HCT116 (cell line): Measurements from ENCODE around the gene ASMTL. TPM values are rescaled to one million over a fixed set of nuclear protein-coding genes. Genes with fewer than 3 reads are reported as not detected.

ENCODE experiments used
- ATAC-seq: fragments of 200-7000 bp; cut with Tn5 transposase; 2 replicates; pipeline ENCODE4 v1.9.1; 2020; ENCODE audit warnings: mild to moderate bottlenecking, moderate library complexity
- BruUV-seq: library from RNA; stranded (reverse); fragments of 400-500 nt; replicated peaks from 2 replicates; lab custom pipeline; 2021; lab: Mats Ljungman, UMichigan
- CTCF ChIA-PET: fragments of 300-600 bp; sonication (Branson Sonifier 250); formaldehyde crosslinking; loops from one replicate; lab custom pipeline; 2021; ENCODE audit warnings: antibody characterized with exemption; lab: Charles Lee
- POLR2A ChIA-PET: fragments of 300-600, 350-600 bp; sonication (Branson Sonifier 250); formaldehyde crosslinking; loops from one replicate; lab custom pipeline; 2021; ENCODE audit warnings: antibody characterized with exemption; lab: Charles Lee
- RAD21 ChIA-PET, 2 experiments: fragments of 300-600 bp; sonication (Branson Sonifier 250); formaldehyde crosslinking; loops; one replicate each; lab custom pipeline; 2023; ENCODE audit warnings: low total read pairs in 2 of 2; ENCODE audit not compliant: uncharacterized antibody in 2 of 2, unreplicated experiment in 2 of 2, low non-redundant PET in 1 of 2; lab: Charles Lee
- DNase-seq: peaks from one replicate; pipeline ENCODE4 v3.0.0-alpha.2; 2010; ENCODE audit warnings: low read depth, low spot score
- H2AFZ ChIP-seq: fragments of 200-600 bp; shearing (Covaris generic), sonication (generic); 2 replicates; pipeline ENCODE4 v1.6.1; 2017; ENCODE audit warnings: low read depth, mixed run types, mixed read lengths, antibody characterized with exemption, low read length; ENCODE audit not compliant: poor library complexity, severe bottlenecking
- H3K27ac ChIP-seq: 2 replicates; pipeline ENCODE4 v1.5.1; 2012; ENCODE audit warnings: low read depth, low read length
- H3K27me3 ChIP-seq: fragments of 200-600 bp; sonication (generic); 2 replicates; pipeline ENCODE4 v1.6.1; 2016; ENCODE audit warnings: mixed run types, low read length, mixed read lengths; ENCODE audit not compliant: insufficient read depth
- H3K36me3 ChIP-seq, 2 experiments: fragments of 200-500 bp in 1 of 2; fragments of 200-600 bp in 1 of 2; sonication (Bioruptor generic) in 1 of 2; sonication (generic) in 1 of 2; 2 replicates each; pipeline versions ENCODE4 v1.5.1 to v1.6.1; 2014 to 2016; ENCODE audit warnings: low read length in 2 of 2, inconsistent platforms in 1 of 2, mixed read lengths in 1 of 2, mixed run types in 1 of 2; ENCODE audit not compliant: insufficient read depth in 2 of 2, control insufficient read depth in 1 of 2
- H3K4me1 ChIP-seq, 2 experiments: fragments of 200-600 bp in 1 of 2; sonication (generic) in 1 of 2; 2 replicates each; pipeline versions ENCODE4 v1.5.1 to v1.6.1; 2012 to 2017; ENCODE audit warnings: low read length in 2 of 2, inconsistent platforms in 1 of 2, mild to moderate bottlenecking in 1 of 2, mixed read lengths in 1 of 2, mixed run types in 1 of 2, moderate library complexity in 1 of 2; ENCODE audit not compliant: insufficient read depth in 2 of 2, control insufficient read depth in 1 of 2
- H3K4me2 ChIP-seq: fragments of 200-600 bp; sonication (generic); 2 replicates; pipeline ENCODE4 v1.6.1; 2017; ENCODE audit warnings: mixed run types, low read length, mixed read lengths
- H3K4me3 ChIP-seq, 2 experiments: fragments of 200-600 bp in 1 of 2; sonication (generic) in 1 of 2; replicated peaks in 1 of 2; 2 replicates each; pipeline ENCODE4 v1.5.1; 2011 to 2016; ENCODE audit warnings: low read length in 2 of 2, control low read depth in 1 of 2, low read depth in 1 of 2, mild to moderate bottlenecking in 1 of 2, mixed read lengths in 1 of 2, mixed run types in 1 of 2
- H3K79me2 ChIP-seq: fragments of 200-600 bp; sonication (generic); 2 replicates; pipeline ENCODE4 v1.6.1; 2017; ENCODE audit warnings: mild to moderate bottlenecking, mixed run types, low read length, moderate library complexity, mixed read lengths; ENCODE audit not compliant: insufficient read depth
- H3K9ac ChIP-seq: fragments of 200-600 bp; sonication (generic); 2 replicates; pipeline ENCODE4 v1.6.1; 2016; ENCODE audit warnings: low read length, mixed read lengths
- H3K9me2 ChIP-seq: fragments of 200-600 bp; sonication (generic), shearing (Covaris generic); 2 replicates; pipeline ENCODE4 v1.6.1; 2017; ENCODE audit warnings: mixed run types, mild to moderate bottlenecking, moderate library complexity; ENCODE audit not compliant: insufficient read depth
- H3K9me3 ChIP-seq, 2 experiments: fragments of 200-500 bp in 1 of 2; fragments of 200-600 bp in 1 of 2; sonication (Bioruptor generic) in 1 of 2; sonication (generic) in 1 of 2; 2 replicates each; pipeline ENCODE4 v1.6.1; 2014 to 2017; ENCODE audit warnings: low read length in 2 of 2, mixed read lengths in 2 of 2, inconsistent platforms in 1 of 2, low read depth in 1 of 2, mild to moderate bottlenecking in 1 of 2, mixed run types in 1 of 2, moderate library complexity in 1 of 2; ENCODE audit not compliant: control insufficient read depth in 1 of 2, insufficient read depth in 1 of 2
- H4K20me1 ChIP-seq: fragments of 200-600 bp; sonication (generic), shearing (Covaris generic); 2 replicates; pipeline ENCODE4 v1.6.1; 2017; ENCODE audit warnings: mixed run types, mild to moderate bottlenecking, moderate library complexity; ENCODE audit not compliant: insufficient read depth
- ATF3 ChIP-seq: IDR thresholded peaks from 2 replicates; pipeline ENCODE4 v1.6.1; 2012
- CBX3 ChIP-seq: IDR thresholded peaks from 2 replicates; pipeline ENCODE4 v1.6.1; 2012; ENCODE audit warnings: low read depth
- CEBPB ChIP-seq: IDR thresholded peaks from 2 replicates; pipeline ENCODE4 v1.6.1; 2012; ENCODE audit warnings: low read depth
- EGR1 ChIP-seq: IDR thresholded peaks from 2 replicates; pipeline ENCODE4 v1.6.1; 2012; ENCODE audit warnings: low read depth
- EZH2phosphoT487 ChIP-seq: fragments of 200-600 bp; IDR thresholded peaks from 2 replicates; pipeline ENCODE4 v1.6.1; 2018; ENCODE audit warnings: antibody characterized with exemption, borderline replicate concordance
- FOSL1 ChIP-seq: IDR thresholded peaks from 2 replicates; pipeline ENCODE4 v1.6.1; 2012; ENCODE audit warnings: low read depth
- POLR2AphosphoS5 ChIP-seq: IDR thresholded peaks from 2 replicates; pipeline ENCODE4 v1.6.1; 2011; ENCODE audit warnings: mild to moderate bottlenecking, low read depth, low read length, moderate library complexity
- RAD21 ChIP-seq: IDR thresholded peaks from 2 replicates; pipeline ENCODE4 v1.6.1; 2012; ENCODE audit warnings: low read depth, mild to moderate bottlenecking
- REST ChIP-seq: IDR thresholded peaks from 2 replicates; pipeline ENCODE4 v1.6.1; 2012; ENCODE audit warnings: low read depth
- SIN3A ChIP-seq: IDR thresholded peaks from 2 replicates; pipeline ENCODE4 v1.6.1; 2012; ENCODE audit warnings: low read depth
- SP1 ChIP-seq: IDR thresholded peaks from 2 replicates; pipeline ENCODE4 v1.6.1; 2012; ENCODE audit warnings: low read depth
- SRF ChIP-seq: IDR thresholded peaks from 2 replicates; pipeline ENCODE4 v1.6.1; 2012; ENCODE audit warnings: low read depth
- TCF7L2 ChIP-seq: IDR thresholded peaks from 2 replicates; pipeline ENCODE4 v1.7.0; 2011; ENCODE audit warnings: borderline replicate concordance, inconsistent platforms; ENCODE audit not compliant: insufficient read depth, insufficient read length; ENCODE audit errors: extremely low read depth
- ZBTB33 ChIP-seq: IDR thresholded peaks from 2 replicates; pipeline ENCODE4 v1.6.1; 2011; ENCODE audit warnings: mild to moderate bottlenecking, low read length, moderate library complexity; ENCODE audit not compliant: insufficient replicate concordance; ENCODE audit errors: extremely low read depth
- ZFX ChIP-seq: fragments of 450-650 bp; IDR thresholded peaks from 2 replicates; pipeline ENCODE4 v1.6.1; 2017
- intact Hi-C: fragments of 100-400 bp; cut with micrococcal nuclease; formaldehyde crosslinking; loops from 2 replicates; pipeline ENCODE4 v1.10.0; 2022
- total RNA-seq: library from RNA; stranded (reverse); gene quantifications from one replicate; pipeline ENCODE4 v1.2.1, GENCODE V29; 2021; ENCODE audit not compliant: unreplicated experiment

Gene ASMTL
- total RNA-seq, 1 experiment from 2014 or later = 59.6 TPM

GRCh38 chrX:1400742-1401471, 51.8 kb downstream of the ASMTL start:
- Histone ChIP-seq H3K9me3 (no peaks in the 10 kb centered on the region), H3K4me3 (no peak overlapping the region), H3K9me2 (no peaks in the 10 kb centered on the region), H2AFZ (no peak overlapping the region), H3K9ac (no peak overlapping the region), H3K4me1 (peaks cover 0 to 6% of the 10 kb centered on the region in 2 experiments; a peak in 1 of 4 replicates), H4K20me1 (no peaks in the 10 kb centered on the region), H3K27ac (peak overlapping the region; percentile 14; the same call in 1 of the 2 replicates), H3K79me2 (no peaks in the 10 kb centered on the region), H3K36me3 (peaks cover 4 to 15% of the 10 kb centered on the region in 2 experiments; a peak in 2 of 4 replicates), H3K27me3 (no peaks in the 10 kb centered on the region), H3K4me2 (no peak overlapping the region)
- BruUV-seq = no TSS peak
- peak; percentile 84 for ATAC-seq
- ChIA-PET CTCF (no interaction called here), RAD21 (no interaction called here), POLR2A (no interaction called here)
- TF ChIP-seq CBX3 (no peak), EGR1 (no peak), SIN3A (no peak), CEBPB (no peak), POLR2AphosphoS5 (0 out of 2 replicates have a peak, but pooled peaks have one; percentile 8), TCF7L2 (peak; percentile 44)
- intact Hi-C loops = no loop called here
- peak; percentile 40 for DNase-seq

- no peak overlapping the region for H2AFZ ChIP-seq
- CTCF ChIA-PET = no interaction called here
- no peak for TF ChIP-seq ZBTB33
- no peak for TF ChIP-seq FOSL1
- TF ChIP-seq POLR2AphosphoS5 = no peak
- TF ChIP-seq SRF = no peak
- no peak for TF ChIP-seq CEBPB
- no peak for TF ChIP-seq RAD21
- TF ChIP-seq CBX3 = no peak
- TF ChIP-seq ATF3 = no peak
- no peak for TF ChIP-seq SIN3A
- no peak for TF ChIP-seq ZFX
- TF ChIP-seq EZH2phosphoT487 = no peak
- no peak for TF ChIP-seq SP1
- TF ChIP-seq REST = no peak
Observed at GRCh38 chrX:1400049-1400448, 52.7 kb downstream of the ASMTL start.

More at GRCh38 chrX:1400049-1400448, 52.7 kb downstream of the ASMTL start:
- H4K20me1 ChIP-seq = no peaks in the 10 kb centered on the region
- H3K9ac ChIP-seq = no peak overlapping the region
- DNase-seq (no peak), ATAC-seq (no peak)
- H3K4me3 ChIP-seq = no peak overlapping the region
- peaks cover 4 to 13% of the 10 kb centered on the region in 2 experiments; a peak in 2 of 4 replicates for H3K36me3 ChIP-seq
- H3K27ac ChIP-seq = no peak overlapping the region
- H3K4me1 ChIP-seq = peaks cover 0 to 6% of the 10 kb centered on the region in 2 experiments; a peak in 1 of 4 replicates
- no peaks in the 10 kb centered on the region for H3K9me3 ChIP-seq
- H3K9me2 ChIP-seq = no peaks in the 10 kb centered on the region
- RAD21 ChIA-PET = no interaction called here
- intact Hi-C loops = no loop called here
- POLR2A ChIA-PET = no interaction called here
- no TSS peak for BruUV-seq
- peaks cover 4% of the 10 kb centered on the region; the same call in 1 of the 2 replicates for H3K79me2 ChIP-seq
- H3K4me2 ChIP-seq = no peak overlapping the region
- H3K27me3 ChIP-seq = no peaks in the 10 kb centered on the region
